Fibroblast of lung (primary cell): ENCODE data around the gene VPS13D.

Source experiments
- EZH2 ChIP-seq: IDR thresholded peaks from 2 replicates; pipeline ENCODE4 v1.5.1; 2012; ENCODE audit warnings: low read length, control low read depth, mild to moderate bottlenecking; ENCODE audit errors: missing control alignments
- TF ChIP-seq, protein P1 (sequence below), 2 donors: IDR thresholded peaks in 1 of 2; conservative IDR thresholded peaks in 1 of 2; 1 replicate in 1 of 2; 2 replicates in 1 of 2; pipeline ENCODE4 v1.5.1; 2011 to 2012; ENCODE audit warnings: low read length in 2 of 2, control low read depth in 1 of 2, inconsistent platforms in 1 of 2, low read depth in 1 of 2, mild to moderate bottlenecking in 1 of 2

DNA sequence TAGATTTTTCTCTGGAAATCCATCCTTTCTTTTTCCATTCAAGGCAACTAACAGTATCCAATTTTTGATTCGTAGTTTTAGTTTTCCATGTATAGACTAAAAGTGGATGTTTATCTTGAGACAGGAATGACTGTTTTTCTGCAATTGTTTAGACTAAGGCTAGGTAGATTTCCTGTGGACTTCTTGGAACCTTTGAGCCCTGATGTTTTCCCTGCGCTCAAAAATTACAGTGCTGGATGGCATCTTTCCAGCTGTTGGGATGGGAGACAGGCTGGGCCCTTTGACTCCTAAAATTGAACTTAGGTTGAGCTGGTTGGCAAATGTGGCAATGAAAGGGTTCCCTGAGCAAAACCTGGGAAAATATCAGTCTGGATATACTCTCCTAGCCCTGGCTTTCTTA, 207.8 kb downstream of the VPS13D start:
- TF ChIP-seq, protein P1, sequence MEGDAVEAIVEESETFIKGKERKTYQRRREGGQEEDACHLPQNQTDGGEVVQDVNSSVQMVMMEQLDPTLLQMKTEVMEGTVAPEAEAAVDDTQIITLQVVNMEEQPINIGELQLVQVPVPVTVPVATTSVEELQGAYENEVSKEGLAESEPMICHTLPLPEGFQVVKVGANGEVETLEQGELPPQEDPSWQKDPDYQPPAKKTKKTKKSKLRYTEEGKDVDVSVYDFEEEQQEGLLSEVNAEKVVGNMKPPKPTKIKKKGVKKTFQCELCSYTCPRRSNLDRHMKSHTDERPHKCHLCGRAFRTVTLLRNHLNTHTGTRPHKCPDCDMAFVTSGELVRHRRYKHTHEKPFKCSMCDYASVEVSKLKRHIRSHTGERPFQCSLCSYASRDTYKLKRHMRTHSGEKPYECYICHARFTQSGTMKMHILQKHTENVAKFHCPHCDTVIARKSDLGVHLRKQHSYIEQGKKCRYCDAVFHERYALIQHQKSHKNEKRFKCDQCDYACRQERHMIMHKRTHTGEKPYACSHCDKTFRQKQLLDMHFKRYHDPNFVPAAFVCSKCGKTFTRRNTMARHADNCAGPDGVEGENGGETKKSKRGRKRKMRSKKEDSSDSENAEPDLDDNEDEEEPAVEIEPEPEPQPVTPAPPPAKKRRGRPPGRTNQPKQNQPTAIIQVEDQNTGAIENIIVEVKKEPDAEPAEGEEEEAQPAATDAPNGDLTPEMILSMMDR (conservative IDR thresholded peaks at IDR 0.05 in 1 of 2, IDR thresholded peaks at IDR 0.05 in 1 of 2; ENCODE audit: low read depth in 1 of 2, low read length in 2 of 2): no peak
- no peak for TF ChIP-seq EZH2
